ENCODE measurements around the gene SRGAP1.

DNA sequence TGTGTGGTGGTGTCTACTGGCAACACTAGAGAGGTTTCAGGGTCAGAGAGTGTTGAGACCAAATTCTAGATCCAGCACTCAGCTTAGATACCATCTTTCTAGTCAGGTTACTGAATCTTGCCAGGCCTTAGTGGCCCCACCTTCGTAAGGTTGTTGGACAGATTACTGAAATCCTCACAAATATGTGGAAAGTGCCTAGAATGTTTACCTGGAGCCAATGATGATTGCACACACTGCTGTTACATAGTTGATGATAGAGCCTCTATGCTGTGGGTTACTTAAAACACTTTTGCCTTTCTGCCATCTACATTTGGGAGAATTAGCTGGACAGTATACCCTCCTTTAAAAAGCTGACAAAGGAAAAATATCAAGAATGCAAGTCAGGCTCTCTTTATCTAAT lies 33.2 kb downstream of the SRGAP1 start:
- TF ChIP-seq ZNF562 (CRISPR knock-in tag; IDR thresholded peaks at IDR 0.05; ENCODE audit: borderline replicate concordance) (no peak), ZNF546 (CRISPR knock-in tag; conservative IDR thresholded peaks at IDR 0.05) (no peak), ATF6 (CRISPR knock-in tag; conservative IDR thresholded peaks at IDR 0.05) (no peak), ZBTB7A (CRISPR knock-in tag; IDR thresholded peaks at IDR 0.05) (no peak), ZSCAN30 (CRISPR knock-in tag; IDR thresholded peaks at IDR 0.05) (no peak), CTCF (CRISPR knock-in tag; IDR thresholded peaks at IDR 0.05) (no peak)
